Naive B cell (primary cell): ENCODE measurements around the gene EXT2. TPM values are rescaled to one million over a fixed set of nuclear protein-coding genes. Genes with fewer than 3 reads are reported as not detected.

Experiments used
- ATAC-seq, 2 donors: fragments of 150-1000 bp; cut with Tn5 transposase; 2 replicates each; pipeline ENCODE4 v1.10.0; 2021; ENCODE audit warnings: low read depth in 2 of 2, mild to moderate bottlenecking in 2 of 2, moderate library complexity in 2 of 2
- DNase-seq: peaks from one replicate; pipeline ENCODE4 v3.0.0; 2022
- H3K27ac Mint-ChIP-seq, 6 donors: one replicate each; pipeline ENCODE4 v1.8.0; 2020 to 2022; ENCODE audit warnings: mild to moderate bottlenecking in 6 of 6, mixed read lengths in 6 of 6, moderate library complexity in 5 of 6, inconsistent platforms in 2 of 6
- H3K27me3 Mint-ChIP-seq, 3 donors: one replicate each; pipeline ENCODE4 v1.8.0; 2021 to 2022; ENCODE audit warnings: mixed read lengths in 3 of 3, mild to moderate bottlenecking in 1 of 3
- H3K36me3 Mint-ChIP-seq, 2 donors: one replicate each; pipeline ENCODE4 v1.8.0; 2020 to 2022; ENCODE audit warnings: mixed read lengths in 2 of 2, inconsistent platforms in 1 of 2, mild to moderate bottlenecking in 1 of 2
- H3K4me1 Mint-ChIP-seq, 3 donors: one replicate each; pipeline ENCODE4 v1.8.0; 2020 to 2022; ENCODE audit warnings: mixed read lengths in 3 of 3, inconsistent platforms in 1 of 3, mild to moderate bottlenecking in 1 of 3, moderate library complexity in 1 of 3
- H3K4me3 Mint-ChIP-seq, 8 donors: one replicate each; pipeline ENCODE4 v1.8.0; 2020 to 2022; ENCODE audit warnings: mild to moderate bottlenecking in 8 of 8, mixed read lengths in 8 of 8, moderate library complexity in 8 of 8, inconsistent platforms in 2 of 8
- H3K9me3 Mint-ChIP-seq, 7 donors: one replicate each; pipeline ENCODE4 v1.8.0; 2020 to 2022; ENCODE audit warnings: mixed read lengths in 7 of 7, mild to moderate bottlenecking in 5 of 7, inconsistent platforms in 2 of 7, moderate library complexity in 1 of 7
- polyA plus RNA-seq, 6 donors: library from polyadenylated mRNA; unstranded; fragments of 300-500 nt; fragmentation: Illumina TruSeq; gene quantifications; one replicate each; pipeline ENCODE4 v1.2.3, GENCODE V29; 2021; ENCODE audit warnings: low read depth in 6 of 6

Gene EXT2
- polyA plus RNA-seq, 6 donors from 2014 or later: 26.5 to 34.1 (median 29.7) TPM

GRCh38 chr11:44257338-44258189, 162.1 kb downstream of the EXT2 start:
- DNase-seq (no peak), ATAC-seq (no peak)
- Mint-ChIP-seq H3K4me1 (peaks cover 0 to 8% (median 4%) of the 10 kb centered on the region in 3 donors), H3K4me3 (peak overlapping the region in 2 of 8 donors; percentile 57 to 80), H3K27me3 (peaks cover 0 to 1% (median under 1%) of the 10 kb centered on the region in 3 donors), H3K27ac (peak overlapping the region in 2 of 6 donors; percentile 46 to 72), H3K9me3 (peaks cover 6 to 17% (median 9%) of the 10 kb centered on the region in 7 donors), H3K36me3 (peaks cover 5 to 7% of the 10 kb centered on the region in 2 donors)

- H3K4me3 Mint-ChIP-seq: no peak overlapping the region
- peaks cover 0 to 1% of the 10 kb centered on the region in 2 donors for H3K36me3 Mint-ChIP-seq
- peaks cover 0 to 8% (median 4%) of the 10 kb centered on the region in 3 donors for H3K4me1 Mint-ChIP-seq
- DNase-seq (no peak), ATAC-seq (no peak)
- no peak overlapping the region for H3K27ac Mint-ChIP-seq
- H3K9me3 Mint-ChIP-seq: peaks cover 0 to 11% (median 5%) of the 10 kb centered on the region in 7 donors
- peaks cover 0 to 7% (median 6%) of the 10 kb centered on the region in 3 donors for H3K27me3 Mint-ChIP-seq
These were observed 162.7 kb downstream of the EXT2 start for GRCh38 chr11:44258190-44258489.

GRCh38 chr11:44258839-44259420, 163.5 kb downstream of the EXT2 start:
- no peaks in the 10 kb centered on the region for H3K36me3 Mint-ChIP-seq
- no peak overlapping the region for H3K4me3 Mint-ChIP-seq
- no peak overlapping the region for H3K27ac Mint-ChIP-seq
- DNase-seq: no peak
- ATAC-seq: no peak
- peaks cover 0 to 8% (median 4%) of the 10 kb centered on the region in 3 donors for H3K4me1 Mint-ChIP-seq
- H3K27me3 Mint-ChIP-seq: peaks cover 0 to 9% (median 9%) of the 10 kb centered on the region in 3 donors
- H3K9me3 Mint-ChIP-seq: peaks cover 0 to 3% (median 0%) of the 10 kb centered on the region in 7 donors

- ATAC-seq (no peak), DNase-seq (no peak)
- Mint-ChIP-seq H3K27me3 (peaks cover 0 to 9% (median 9%) of the 10 kb centered on the region in 3 donors), H3K4me1 (peaks cover 0 to 8% (median 4%) of the 10 kb centered on the region in 3 donors), H3K36me3 (no peaks in the 10 kb centered on the region), H3K4me3 (no peak overlapping the region), H3K9me3 (no peaks in the 10 kb centered on the region), H3K27ac (no peak overlapping the region)
These were observed 164.6 kb downstream of the EXT2 start for GRCh38 chr11:44260081-44260480.

- no peak for DNase-seq
- no peak for ATAC-seq
- no peak overlapping the region for H3K4me3 Mint-ChIP-seq
- H3K27me3 Mint-ChIP-seq: peaks cover 0 to 14% (median 9%) of the 10 kb centered on the region in 3 donors
- no peaks in the 10 kb centered on the region for H3K9me3 Mint-ChIP-seq
- H3K36me3 Mint-ChIP-seq: no peaks in the 10 kb centered on the region
- no peak overlapping the region for H3K27ac Mint-ChIP-seq
- peaks cover 0 to 4% (median 4%) of the 10 kb centered on the region in 3 donors for H3K4me1 Mint-ChIP-seq
These were observed 166.5 kb downstream of the EXT2 start for GRCh38 chr11:44261800-44262591.

- Mint-ChIP-seq H3K27ac (no peak overlapping the region), H3K36me3 (no peaks in the 10 kb centered on the region), H3K4me1 (no peaks in the 10 kb centered on the region), H3K4me3 (no peak overlapping the region), H3K9me3 (no peaks in the 10 kb centered on the region), H3K27me3 (peaks cover 0 to 14% (median 9%) of the 10 kb centered on the region in 3 donors)
- DNase-seq (no peak), ATAC-seq (no peak)
These were observed 168.4 kb downstream of the EXT2 start for GRCh38 chr11:44263738-44264437.

GRCh38 chr11:44264438-44264749, 168.9 kb downstream of the EXT2 start:
- H3K9me3 Mint-ChIP-seq: no peaks in the 10 kb centered on the region
- H3K27ac Mint-ChIP-seq: no peak overlapping the region
- peaks cover 0 to 14% (median 9%) of the 10 kb centered on the region in 3 donors for H3K27me3 Mint-ChIP-seq
- no peaks in the 10 kb centered on the region for H3K4me1 Mint-ChIP-seq
- DNase-seq (no peak), ATAC-seq (no peak)
- H3K4me3 Mint-ChIP-seq: no peak overlapping the region
- no peaks in the 10 kb centered on the region for H3K36me3 Mint-ChIP-seq

GRCh38 chr11:44264761-44265160, 169.3 kb downstream of the EXT2 start:
- no peaks in the 10 kb centered on the region for H3K9me3 Mint-ChIP-seq

GRCh38 chr11:44266056-44266780, 170.7 kb downstream of the EXT2 start:
- no peak overlapping the region for H3K4me3 Mint-ChIP-seq
- no peak overlapping the region for H3K27ac Mint-ChIP-seq
- H3K27me3 Mint-ChIP-seq: peaks cover 0 to 14% (median 9%) of the 10 kb centered on the region in 3 donors
- DNase-seq (no peak), ATAC-seq (no peak)
- no peaks in the 10 kb centered on the region for H3K4me1 Mint-ChIP-seq
- no peaks in the 10 kb centered on the region for H3K9me3 Mint-ChIP-seq
- H3K36me3 Mint-ChIP-seq: no peaks in the 10 kb centered on the region

More at GRCh38 chr11:44264761-44265160, 169.3 kb downstream of the EXT2 start:
- DNase-seq (no peak), ATAC-seq (no peak)
- H3K4me3 Mint-ChIP-seq: no peak overlapping the region
- no peaks in the 10 kb centered on the region for H3K4me1 Mint-ChIP-seq
- H3K36me3 Mint-ChIP-seq: no peaks in the 10 kb centered on the region
- H3K27ac Mint-ChIP-seq: no peak overlapping the region
- peaks cover 0 to 14% (median 9%) of the 10 kb centered on the region in 3 donors for H3K27me3 Mint-ChIP-seq

- Mint-ChIP-seq H3K9me3 (peaks cover 0 to 2% (median 0%) of the 10 kb centered on the region in 7 donors), H3K27ac (no peak overlapping the region), H3K27me3 (peaks cover 0 to 14% (median 9%) of the 10 kb centered on the region in 3 donors), H3K4me3 (no peak overlapping the region), H3K36me3 (no peaks in the 10 kb centered on the region), H3K4me1 (no peaks in the 10 kb centered on the region)
- DNase-seq: no peak
- ATAC-seq: no peak
These were observed 171.7 kb downstream of the EXT2 start for GRCh38 chr11:44267006-44267749.

GRCh38 chr11:44267750-44268613, 172.5 kb downstream of the EXT2 start:
- Mint-ChIP-seq H3K4me1 (no peaks in the 10 kb centered on the region), H3K27ac (peak overlapping the region in 1 of 6 donors; percentile 1), H3K27me3 (peaks cover 0 to 9% (median 4%) of the 10 kb centered on the region in 3 donors), H3K4me3 (no peak overlapping the region), H3K36me3 (no peaks in the 10 kb centered on the region), H3K9me3 (peaks cover 0 to 2% (median 0%) of the 10 kb centered on the region in 7 donors)
- DNase-seq (no peak), ATAC-seq (no peak)
